DMS114 treated with DMSO at 0.1 percent for 48 hours (cell line): Measurements from ENCODE around the gene ARHGAP21.
"Not testable (repeated sequence)": the region's sequence is repeated elsewhere in the genome, so short reads cannot be mapped to it uniquely, and the experiment has no call there.

Source experiments
- DNase-seq: peaks from one replicate; lab custom pipeline; 2025; ENCODE audit not compliant: unreplicated experiment; lab: John Stamatoyannopoulos, UW

Gene ARHGAP21

DNA sequence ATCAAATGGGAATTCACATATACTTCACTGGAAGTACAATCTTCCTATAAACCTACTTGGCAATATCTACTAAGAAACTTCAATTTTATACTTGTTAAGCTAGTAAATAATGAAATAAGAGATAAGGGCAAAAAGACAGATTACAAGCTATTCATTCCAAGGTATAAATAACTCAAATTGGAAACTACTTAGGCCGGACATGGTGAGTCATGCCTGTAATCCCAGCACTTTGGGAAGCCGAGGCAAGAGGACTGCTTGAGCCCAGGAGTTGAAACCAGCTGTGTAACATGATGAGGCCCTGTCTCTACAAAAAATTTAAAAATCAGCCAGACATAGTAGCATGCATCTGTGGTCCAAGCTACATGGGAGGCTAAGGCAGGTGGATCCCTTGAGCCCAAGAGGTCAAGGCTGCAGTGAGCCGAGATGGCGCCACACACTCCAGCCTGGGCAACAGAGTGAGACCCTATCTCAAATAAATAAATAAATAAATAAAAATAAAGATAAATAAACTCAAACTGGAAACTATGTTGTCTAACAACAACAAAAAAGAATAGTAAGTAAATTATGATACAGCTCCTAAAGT, 37.6 kb downstream of the ARHGAP21 start:
- DNase-seq = no peak

DNA sequence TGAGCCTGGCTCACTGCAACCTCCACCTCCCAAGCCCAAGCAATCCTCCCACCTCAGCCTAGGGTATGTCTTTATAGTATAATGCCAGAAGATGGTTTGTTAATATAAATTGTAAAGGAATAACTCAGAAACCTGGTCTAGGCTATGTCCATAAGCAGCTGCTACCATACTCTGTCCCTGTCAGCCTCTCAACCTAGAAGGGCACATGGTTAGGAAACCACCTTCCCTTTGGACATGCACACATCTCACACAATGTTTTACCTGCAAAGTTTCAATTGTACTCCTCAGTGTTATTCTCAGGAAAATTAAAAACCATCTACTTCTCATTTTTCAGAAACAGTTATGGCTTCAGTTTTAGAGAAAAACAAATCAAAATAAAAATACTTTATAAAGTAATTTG, 40.1 kb downstream of the ARHGAP21 start:
- no peak for DNase-seq

DNA sequence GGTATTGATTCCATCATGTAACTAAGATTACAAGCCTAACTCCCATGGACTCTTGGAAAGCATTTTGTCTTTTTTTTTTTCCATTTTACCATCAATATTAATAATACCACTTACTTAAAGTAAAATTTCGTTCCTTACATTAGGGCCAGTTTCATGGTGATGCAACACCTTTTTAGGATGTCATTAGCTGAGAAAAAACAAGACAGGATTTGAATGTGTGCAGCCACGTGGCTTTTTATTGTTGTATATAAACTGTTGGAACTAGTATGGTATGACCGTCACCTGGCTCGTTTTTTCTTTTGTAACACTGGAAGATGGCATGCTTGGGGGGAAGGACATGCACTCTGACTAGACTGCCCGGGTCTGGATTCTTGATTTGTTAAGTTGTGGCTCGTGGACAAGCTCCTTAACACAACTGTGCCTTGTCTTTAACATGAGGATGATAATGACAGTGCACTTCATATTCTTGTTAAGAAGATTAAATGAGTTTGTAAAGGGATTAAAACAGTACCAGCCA, 42.1 kb downstream of the ARHGAP21 start:
- no peak for DNase-seq

DNA sequence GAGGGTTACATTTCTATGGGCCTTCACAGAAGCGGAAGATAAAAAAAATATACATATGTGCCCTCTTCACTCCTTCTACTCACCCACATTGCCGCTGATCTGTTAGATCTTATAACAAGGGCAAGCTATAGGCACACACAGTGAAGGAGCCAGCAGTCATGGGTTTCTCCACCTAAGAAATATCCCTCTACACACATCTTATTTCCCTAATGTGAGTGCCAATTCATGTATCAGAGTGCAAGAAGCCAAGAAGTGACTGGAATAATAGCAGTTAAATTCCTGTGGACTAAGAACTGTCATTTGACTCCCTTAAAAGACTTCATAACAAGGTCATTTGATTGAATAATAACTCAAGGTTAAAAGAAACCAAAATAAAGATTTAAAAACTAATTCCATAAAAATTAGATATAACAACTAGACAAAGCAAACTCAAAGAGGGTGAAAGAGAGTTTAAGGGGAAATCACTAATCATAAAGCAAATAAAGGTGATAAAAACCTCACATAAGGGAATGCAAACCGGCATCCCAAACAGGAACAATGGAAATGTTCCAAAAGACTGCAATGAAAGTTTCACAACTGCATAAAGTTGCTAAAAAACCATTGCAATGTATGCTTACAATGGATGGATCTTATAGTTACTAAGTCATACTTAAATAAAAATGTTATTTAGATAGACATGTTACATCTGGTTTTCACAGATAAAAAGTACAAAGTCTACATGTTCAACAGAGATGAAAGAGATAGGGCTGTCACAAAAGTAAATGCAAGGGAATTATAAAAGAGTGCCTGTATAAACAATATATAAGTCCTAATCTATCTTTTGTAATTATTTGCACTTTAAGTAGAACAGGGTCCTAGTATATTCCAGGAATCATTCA, 42.8 kb downstream of the ARHGAP21 start:
- no peak for DNase-seq

DNA sequence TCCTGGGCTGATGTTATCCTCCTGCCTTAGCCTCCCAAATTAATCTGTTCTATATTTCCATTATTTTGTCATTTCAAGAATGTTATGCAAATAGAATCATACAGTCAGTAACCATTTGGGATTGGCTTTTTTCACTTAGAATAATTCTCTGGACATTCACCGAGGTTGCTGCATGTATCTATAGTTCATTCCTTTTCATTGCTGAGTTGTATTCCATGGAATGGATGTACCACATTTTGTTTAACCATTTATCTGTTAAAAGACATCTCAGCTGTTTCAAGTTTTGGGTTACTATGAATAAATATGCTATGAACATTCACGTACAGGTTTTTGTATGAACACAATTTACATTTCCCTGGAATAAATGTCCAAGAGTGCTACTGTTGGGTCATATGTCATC, 44.9 kb downstream of the ARHGAP21 start:
- no peak for DNase-seq

DNA sequence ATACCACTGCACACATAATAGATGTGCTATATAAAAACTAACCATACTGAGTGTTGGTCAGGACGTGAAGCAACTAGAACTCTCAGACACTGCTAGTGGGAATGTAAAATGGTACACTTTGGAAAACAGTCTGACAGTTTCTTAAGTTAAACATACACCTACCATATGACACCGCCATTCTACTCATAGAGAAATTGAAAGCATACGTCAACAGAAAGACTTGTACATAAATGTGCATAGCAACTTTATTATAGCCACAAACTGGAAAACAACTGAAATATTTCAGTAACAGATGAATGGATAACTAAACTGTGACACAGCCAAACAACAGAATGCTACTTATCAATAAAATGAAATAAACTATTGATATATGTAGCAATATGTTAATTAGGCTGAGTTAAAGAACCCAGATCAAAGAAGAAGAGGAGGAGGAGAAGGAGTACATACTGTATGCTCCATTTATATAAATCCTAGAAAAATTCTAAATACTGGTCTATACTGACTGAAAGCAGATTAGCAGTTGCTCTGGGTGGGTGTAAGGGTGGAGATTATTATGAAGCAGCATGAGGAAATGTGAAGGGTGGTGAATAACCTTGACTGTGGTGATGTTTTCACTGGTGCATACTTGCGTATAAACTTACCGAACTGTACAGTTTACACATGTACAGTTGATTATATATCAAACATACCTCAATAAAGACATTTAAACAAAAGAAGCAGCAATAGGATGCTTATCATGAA, 48.6 kb downstream of the ARHGAP21 start:
- DNase-seq = no peak

DNA sequence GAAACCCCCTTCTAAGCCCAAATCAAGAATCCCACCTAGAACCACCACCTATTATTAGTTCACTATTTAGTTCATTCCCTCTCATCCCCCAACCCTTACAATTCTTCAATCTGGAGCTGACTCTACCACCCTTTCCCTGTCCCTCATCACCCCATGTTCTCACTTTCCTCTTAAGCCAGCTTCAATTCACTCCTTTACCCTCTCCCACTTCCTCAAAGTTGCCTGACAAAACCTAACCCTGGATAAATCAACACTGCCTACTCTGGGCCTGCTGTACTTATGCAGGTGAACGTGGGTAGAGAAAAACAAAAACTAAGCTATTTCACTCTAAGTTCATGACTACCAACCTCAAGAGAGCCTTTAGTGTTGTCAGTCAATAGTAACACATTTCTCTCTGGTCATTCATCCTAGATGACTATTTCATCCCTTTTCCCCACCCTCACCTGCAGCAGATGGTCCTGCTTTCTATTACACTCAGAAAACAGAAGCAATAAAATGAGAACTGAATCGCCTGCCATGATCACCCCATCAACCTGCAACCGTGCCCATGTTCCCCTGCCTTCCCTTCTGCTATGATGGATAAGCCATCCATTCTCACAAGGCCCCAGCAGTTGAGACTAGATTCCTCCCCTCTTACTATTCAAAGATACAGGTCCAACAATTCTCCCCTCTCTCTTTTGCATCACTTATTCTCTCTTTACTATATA, 52.6 kb downstream of the ARHGAP21 start:
- no peak for DNase-seq

DNA sequence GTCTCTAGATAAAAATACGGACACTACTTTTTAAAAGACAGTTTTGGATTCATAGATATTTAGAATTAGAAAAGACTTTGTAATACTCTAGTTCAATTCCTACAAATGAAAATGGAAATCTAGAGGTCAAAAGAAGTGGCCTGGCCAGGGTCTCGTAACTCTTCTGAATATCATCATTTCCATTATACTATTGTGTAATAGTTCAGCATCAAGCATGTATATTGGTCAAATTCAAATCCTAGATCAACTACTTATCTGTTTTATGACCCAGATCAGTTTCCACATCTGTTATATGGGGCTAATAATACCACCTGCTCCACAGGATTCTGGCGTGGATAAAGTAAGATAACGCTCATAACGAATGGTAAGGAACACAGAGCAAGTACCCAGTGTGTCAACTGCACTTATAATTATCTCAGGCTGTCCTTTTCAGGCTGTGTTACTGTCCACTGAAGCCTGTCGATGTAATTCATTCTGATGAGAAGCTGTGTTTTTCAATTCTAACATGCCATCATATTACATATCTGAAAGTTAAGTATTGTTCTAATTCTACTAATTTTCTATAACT, 54.3 kb downstream of the ARHGAP21 start:
- no peak for DNase-seq

DNA sequence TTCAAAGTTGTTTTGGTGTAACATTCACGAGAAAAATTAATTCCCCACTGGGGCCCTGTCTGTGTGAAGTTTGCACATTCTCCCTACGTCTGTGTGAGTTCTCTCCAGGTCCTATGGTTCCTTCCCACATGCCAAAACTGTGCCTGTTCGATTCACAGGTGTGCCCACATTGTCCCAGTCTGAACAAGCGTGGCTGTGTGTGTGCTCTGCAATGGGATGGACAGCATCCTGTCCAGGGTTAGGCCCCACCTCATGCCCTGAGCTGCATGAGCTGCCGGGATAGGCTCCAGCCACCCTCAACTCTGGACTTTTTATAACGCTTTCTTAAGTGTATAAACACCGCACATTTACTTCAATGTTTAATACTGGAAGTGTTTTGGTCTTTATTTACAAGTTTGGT, 55.4 kb downstream of the ARHGAP21 start:
- DNase-seq = no peak

DNA sequence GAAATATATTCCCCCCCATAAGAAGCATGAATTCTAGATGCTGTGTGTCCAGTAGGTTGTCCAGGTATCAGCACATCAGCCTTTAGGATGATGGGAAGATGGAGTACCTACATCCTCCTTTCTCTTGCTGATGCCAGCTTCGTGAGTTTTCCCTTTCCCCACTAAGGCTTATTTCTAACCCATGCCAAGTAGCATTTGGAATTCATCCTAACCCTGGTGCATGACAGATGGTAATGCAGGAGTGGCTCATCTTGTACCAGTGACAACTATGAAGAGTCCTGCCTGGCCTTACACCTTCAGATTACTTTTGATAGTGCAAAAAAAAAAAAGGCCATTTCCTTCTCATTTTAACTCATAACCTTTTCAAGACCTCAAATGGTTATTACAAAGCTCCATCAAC, 58.7 kb downstream of the ARHGAP21 start:
- DNase-seq = no peak

DNA sequence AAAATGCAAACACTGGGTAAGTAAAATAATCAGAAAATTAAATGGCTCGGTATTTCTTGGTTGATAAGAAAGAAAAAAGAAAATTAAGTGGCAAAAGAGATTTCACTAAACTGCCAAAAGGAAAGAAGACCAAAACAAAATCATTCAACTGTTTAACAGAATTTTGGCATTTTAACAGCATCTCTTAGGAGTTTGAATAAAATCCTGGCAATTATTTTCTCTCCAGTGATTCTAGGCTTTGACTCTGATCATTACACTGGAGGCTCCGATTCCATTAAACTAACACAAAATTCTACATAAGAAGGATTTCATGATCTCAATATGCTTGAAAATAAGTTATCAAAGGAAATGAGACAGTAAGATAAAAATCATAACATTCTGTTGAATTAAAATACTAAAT, 62.3 kb downstream of the ARHGAP21 start:
- no peak for DNase-seq

DNA sequence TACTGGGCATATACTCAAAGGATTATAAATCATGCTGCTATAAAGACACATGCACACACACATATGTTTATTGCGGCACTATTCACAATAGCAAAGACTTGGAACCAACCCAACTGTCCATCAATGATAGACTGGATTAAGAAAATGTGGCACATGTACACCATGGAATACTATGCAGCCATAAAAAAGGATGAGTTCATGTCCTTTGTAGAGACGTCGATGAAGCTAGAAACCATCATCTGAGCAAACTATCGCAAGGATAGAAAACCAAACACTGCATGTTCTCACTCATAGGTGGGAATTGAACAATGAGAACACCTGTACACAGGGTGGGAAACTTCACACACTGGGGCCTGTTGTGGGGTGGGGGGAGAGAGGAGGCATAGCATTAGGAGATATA, 65.4 kb downstream of the ARHGAP21 start:
- DNase-seq = not testable (repeated sequence)

DNA sequence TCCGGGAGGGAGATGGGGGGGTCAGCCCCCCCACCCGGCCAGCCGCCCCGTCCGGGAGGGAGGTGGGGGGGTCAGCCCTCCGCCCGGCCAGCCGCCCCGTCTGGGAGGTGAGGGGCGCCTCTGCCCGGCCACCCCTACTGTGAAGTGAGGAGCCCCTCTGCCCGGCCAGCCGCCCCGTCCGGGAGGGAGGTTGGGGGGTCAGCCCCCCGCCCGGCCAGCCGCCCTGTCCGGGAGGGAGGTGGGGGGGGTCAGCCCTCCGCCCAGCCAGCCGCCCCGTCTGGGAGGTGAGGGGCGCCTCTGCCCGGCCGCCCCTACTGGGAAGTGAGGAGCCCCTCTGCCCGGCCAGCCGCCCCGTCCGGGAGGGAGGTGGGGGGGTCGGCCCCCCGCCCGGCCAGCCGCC, 67.4 kb downstream of the ARHGAP21 start:
- DNase-seq = not testable (repeated sequence)

DNA sequence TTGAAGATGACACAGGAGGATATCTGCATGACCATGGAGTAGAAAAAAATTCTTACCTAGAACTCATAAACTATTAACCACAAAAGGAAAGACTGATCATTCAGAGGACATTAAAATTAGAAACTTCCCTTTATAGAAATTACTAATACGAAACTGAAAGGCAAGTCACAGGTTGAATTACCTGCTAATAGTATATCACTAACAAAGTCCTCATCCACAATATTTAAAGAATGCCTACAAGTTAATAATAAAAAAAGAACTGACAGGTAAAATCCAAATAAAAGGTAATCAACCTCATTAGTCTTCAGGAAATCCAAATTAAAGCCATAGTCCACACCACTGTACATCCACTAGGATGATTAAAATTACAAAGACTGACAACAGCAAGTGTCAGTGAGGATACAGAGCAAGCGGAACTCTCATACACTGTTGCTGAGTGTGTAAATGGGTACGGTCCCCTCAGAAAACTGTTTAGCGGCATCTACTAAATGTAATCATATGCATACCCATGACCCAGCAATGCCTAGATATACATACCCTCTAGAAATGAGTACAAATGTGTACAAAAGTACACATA, 71.2 kb downstream of the ARHGAP21 start:
- no peak for DNase-seq

DNA sequence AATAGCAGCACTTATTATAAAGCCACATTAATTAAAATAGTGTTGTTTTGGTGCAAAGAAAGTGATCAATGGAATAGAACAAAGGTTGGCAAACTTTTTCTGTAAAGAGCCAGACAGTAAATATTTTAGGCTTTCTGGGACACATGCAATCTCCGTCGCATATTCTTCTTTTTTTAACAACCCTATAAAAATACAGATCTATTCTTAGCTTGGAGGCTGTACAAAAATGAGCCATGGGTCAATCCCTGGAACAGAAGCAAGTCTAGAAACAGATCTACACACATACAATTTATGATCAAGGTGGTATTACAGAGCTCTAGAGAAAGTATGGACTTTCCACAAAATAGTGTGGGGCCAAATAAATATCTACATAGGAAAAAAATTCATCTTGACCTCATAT, 71.8 kb downstream of the ARHGAP21 start:
- DNase-seq = no peak

DNA sequence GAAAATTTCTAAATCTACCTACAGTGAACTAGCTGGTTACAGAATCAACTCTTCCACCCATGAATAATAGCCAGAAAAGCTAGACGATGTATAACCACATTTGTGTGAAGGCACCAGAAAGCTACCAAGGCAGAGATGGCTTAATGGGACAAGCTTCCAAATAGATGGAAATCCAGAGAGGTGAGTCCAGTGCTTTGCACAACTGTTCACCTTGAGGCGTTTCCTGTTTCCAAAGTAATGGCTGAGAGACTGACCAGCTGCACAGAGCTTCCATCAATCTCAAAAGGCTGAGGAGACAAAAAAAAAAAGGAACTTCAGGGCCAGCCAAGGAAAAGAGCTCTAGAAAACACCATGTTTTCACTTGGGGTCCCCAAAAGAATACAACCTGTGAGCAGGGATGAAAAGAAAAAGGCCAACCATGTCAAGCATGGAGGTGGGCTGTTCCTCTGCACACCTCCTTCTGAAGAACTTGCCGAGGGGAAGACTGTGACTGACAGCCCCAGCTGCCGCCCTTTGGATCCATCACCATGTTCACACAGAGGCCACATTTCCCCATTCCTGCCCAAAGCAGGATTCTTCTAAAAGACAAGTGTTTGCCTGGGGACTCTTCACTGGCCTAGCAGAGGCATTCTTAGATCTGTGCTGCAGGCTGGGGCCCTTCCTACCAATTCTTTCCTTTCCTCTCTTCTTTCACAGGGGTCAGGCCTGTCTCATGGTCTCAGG, 72.9 kb downstream of the ARHGAP21 start:
- no peak for DNase-seq

DNA sequence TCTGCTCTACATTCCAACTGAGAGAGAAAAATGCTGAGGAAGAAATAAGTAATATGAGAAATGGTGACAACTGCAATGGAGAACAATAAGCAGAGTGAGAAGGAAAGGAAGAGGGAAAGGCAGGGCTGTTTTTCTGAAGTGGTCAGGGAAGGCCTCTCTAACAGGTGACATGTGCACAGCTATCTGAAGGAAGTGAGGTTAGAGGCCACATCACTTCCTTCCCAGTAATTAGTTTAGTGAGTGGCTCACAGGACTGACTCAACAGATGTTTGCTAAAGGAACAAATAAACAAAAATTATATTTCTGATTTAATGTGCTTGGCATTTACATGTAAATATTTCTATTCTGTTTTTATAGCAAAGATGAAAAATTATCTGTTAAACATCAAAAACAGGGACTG, 77.9 kb downstream of the ARHGAP21 start:
- no peak for DNase-seq

DNA sequence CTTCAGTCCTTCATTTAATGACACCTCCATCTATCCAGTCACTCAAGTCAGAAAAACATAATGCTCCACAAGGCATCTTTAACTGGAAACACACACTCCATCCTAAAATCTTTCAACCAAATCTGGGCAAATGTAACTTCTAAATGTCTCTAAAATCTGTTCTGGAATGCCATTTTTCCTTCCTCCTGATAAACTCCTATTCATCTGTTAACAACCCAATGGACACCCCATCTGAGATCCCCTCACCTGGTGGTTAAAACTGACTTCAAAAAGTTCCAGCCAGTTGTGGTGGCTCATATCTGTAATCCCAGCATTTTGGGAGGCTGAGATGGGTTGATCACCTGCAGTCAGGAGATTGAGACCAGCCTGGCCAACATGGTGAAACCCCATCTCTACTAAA, 78.7 kb downstream of the ARHGAP21 start:
- DNase-seq = no peak

DNA sequence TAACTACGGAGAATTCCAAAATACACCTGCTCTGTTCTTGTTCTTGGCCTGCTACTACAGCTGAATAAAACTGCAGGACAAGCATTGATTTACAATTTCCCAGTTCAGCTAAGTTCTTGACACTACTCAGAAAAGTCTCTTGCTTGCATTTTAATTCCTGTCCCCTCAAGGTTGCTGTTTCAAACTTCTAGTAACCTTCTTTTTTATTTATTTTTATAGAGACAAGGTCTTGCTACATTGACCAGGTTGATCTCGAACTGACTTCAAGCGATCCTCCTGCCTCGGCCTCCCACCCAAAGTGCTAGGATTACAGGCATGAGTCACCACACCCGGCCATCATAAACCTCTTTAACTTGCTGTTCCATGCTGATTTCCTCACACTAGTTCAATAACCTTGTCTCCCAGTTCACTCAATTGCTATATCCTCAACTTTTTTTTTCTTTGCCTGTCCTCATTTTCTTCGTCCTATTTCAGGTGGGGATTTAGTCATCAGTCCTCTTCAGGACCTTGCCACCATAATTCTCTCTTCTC, 79.9 kb downstream of the ARHGAP21 start:
- no peak for DNase-seq
